IPS DF 4.7 (cell line): ENCODE results near the gene IQCE.
"Not testable (repeated sequence)": the region's sequence is repeated elsewhere in the genome, so short reads cannot be mapped to it uniquely, and the experiment has no call there.

Experiments used
- DNase-seq: peaks from one replicate; pipeline ENCODE4 v3.0.0-alpha.2; 2013; ENCODE audit warnings: low spot score; ENCODE audit errors: extremely low read depth

Gene IQCE

DNA sequence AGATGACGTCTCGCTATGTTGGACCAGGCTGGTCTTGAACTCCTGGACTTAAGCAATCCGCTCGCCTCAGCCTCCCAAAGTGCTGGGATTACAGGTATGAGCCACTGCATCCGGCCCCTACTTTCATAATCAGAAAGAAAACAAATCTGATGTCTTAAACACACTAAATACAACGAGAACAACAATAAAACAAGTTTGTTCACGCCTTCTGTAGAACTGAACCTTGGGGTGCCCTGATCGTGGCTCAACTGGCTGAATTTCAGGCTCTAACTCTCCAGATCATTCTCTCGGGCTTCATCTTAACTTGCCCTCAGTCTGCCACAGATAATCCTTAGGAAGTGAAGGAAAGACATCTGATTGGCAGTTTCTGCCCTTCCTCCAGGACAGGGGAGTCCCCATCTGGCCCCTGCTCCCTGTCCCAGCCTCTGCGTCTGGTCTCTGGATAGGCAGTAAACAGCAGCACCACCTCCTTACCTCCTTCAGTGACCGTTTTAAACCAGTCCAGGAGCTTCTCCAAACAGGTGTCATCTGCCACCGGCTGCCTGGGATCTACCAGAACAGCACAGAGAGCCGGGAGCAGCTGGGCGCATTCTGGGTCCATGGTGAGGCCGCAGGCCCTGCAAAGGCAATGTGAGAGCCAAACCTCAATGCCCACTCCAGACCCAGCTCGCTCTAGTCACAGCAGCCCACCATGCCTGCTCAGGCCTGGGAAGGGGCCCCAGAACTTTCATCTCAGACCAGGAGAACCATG lies 4.8 kb upstream of the IQCE start:
- DNase-seq, result no peak

- DNase-seq, result no peak
Observed at GRCh38 chr7:2554661-2555111, 4.1 kb upstream of the IQCE start.

DNA sequence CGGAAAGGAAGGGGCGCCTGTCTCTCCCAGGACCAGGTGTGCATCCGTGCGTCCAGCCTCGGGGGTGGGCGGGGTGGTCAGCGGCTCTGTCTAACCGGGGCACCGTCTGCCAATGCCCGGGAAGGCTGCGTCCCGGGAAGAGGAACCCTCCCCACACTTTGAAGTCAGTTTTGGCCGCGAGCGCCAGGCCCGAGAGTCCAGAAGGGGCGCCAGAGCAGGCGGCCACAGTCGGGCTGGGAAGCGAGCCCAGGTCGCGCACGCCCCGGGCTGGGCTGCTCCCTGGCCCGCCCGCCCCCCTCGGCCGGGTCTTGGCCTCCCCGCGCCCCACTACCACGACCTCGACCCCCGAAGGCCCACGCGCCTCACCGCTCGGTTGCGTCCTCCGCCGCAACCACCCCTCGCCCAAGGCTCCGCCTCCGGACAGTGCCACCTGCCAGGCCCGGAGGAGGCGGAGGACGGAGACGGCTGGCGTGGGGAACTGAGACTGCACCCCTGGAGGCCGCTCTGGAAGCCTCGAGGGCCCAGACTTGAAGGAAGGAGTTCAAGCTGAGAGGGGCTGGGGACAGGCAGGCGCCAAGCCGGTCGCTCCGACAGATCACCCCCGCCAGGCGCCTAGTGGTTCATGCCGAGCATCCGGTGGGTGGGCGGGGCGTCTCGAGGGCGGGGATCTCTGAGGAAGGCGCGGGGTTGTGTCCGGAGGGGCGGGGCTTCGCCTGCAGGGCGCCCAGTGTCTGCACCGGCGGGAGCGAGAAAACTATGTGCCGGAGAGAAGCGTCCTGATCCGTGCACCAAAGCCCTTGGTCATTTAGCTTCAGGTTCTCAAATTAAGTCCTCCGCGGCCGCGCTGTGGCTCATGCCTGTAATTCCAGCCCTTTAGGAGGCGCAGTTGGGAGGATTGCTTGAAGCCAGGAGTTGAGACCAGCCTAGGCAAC lies 3.4 kb upstream of the IQCE start, which contains the start of gene BRAT1:
BRAT1 (minus strand) TSS at position 404 of the 932 bp plus-strand sequence. CDS start 1,093 bp downstream, outside the sequence.
- DNase-seq, result peak; percentile 85

DNA sequence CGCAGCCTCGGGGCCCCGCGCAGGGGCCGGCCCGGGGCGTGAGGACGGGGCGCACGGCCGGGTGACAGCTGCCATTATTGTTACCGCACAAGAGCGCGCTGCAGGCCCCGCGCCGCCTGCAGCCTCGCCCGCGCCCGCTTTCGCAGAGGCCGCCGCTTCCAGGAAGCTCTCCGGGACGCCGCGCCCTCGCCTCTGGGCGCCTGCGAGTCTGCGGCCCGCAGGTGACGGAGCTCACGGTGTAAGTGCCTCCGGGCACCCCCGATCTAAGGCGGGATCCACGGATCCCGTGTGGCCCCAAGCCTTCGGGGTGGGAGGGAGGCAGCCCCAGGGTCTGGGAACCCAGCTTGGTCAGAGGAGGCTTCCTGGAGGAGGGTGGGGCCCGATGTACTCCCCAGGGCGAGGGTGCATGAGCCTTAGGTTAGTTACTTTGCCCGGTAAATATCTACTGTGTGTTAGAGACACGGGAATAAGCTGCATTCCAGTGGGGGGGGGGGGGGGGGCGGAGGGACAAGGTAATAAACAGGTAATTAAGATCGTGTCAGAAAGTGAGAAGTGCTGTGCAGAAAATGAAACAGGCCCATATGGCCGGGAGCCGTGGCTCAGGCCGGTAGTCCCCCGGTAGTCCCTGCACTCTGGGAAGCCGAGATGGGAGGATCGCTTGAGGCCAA lies 638 bp downstream of the IQCE start:
- no peak for DNase-seq

DNA sequence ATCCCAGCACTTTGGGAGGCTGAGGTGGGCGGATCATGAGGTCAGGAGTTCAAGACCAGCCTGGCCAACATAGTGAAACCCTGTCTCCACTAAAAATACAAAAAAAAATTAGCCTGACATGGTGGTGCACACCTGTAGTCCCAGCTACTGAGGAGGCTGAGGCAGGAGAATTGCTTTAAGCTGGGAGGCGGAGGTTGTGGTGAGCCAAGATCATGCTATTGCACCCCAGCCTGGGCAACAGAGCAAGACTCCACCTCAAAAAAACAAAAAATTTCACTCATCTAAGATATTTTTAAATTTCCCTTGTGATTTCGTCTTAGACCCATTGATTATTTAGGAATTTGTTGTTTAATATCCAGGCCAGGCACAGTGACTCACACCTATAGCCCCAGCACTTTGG lies 5.2 kb downstream of the IQCE start:
- not testable (repeated sequence) for DNase-seq

DNA sequence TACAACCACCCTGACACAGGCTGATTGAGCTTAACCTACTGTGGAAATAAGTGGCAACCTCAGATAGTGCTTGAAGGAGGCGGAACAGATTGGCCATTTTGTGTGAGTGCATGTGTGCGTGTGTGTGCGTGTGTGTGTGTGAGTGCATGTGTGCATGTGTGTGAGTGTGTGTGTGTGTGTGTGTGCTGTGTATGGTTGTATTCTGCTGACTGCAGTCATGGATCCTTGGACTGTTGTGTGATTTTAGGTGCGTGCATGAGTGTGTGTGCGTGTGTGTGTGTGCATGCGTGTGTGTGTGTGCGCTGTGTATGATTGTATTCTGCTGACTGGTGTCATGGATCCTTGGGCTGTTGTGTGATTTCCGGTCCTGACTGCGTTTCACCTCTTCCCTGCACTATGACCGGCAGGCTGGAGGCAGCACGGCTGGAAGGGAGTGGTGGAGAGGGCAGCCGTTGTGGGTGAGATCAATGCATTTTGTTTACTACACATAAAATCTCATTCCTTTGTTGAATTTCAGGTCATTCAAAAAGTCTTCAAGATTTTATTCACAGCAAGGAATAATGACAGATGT lies 6.3 kb downstream of the IQCE start:
- no peak for DNase-seq

- DNase-seq, result no peak
Observed at GRCh38 chr7:2566348-2566889, 7.6 kb downstream of the IQCE start.

DNA sequence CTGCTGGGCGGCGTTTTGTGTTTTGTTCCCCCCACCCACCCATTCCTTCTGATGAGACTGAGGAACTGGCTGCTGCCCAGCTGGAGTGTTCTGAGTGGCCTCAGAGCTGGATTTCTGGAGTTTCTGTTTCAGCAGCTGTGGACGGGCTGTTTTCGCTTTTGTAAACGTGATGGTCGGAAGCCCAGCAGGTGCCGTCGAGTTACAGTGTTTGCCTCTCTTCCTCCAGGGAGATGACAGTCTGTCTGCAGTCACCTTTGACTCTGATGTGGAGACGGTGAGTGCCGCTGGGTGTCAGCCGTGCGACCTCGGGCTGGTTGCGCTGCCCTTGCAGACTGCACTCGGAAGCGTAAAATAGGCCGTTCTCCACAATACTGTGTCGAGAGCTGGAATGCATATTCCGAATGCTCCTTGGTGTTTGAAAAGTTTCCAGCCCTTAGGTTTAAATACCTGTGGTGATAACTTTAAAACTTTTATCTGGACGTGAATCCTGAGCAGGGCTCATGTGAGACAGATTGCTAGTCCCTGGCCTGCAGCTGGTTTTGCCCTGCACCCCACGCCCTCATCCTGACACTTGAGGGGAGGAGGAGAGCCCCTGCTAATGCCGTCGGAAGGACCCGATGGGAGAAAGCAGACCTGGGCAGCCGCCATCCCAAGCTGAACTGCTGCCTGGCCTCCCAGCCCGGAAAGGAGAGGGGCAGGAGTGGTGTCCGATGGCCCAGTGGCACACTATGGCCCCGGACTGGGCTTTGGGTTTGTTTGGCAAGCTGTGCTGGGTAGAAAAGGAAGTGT lies 8.3 kb downstream of the IQCE start:
- no peak for DNase-seq

- DNase-seq, result peak; percentile 41
Observed at GRCh38 chr7:2567679-2568278, 9.0 kb downstream of the IQCE start.

- no peak for DNase-seq
Observed at GRCh38 chr7:2568521-2569223, 9.9 kb downstream of the IQCE start.

DNA sequence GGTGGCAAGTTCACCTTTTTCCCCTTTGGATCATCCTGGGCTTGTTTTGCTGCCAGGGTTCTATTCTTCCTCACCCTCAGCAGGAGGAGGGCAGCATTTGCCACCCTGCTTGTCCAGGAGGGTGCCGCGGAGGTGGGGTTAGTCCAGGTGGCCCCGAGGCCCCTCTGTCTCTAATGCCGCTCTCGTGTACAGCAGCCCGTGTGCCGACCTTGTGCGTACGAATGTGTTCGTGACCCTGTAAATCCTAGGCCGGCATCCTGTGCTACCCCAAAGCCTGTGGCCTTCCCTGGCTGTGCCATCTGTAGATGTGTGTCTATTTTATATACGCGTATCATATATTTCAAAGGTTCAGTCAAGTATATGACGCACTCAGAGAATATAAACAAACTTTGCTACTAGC lies 10.6 kb downstream of the IQCE start:
- DNase-seq, result no peak

DNA sequence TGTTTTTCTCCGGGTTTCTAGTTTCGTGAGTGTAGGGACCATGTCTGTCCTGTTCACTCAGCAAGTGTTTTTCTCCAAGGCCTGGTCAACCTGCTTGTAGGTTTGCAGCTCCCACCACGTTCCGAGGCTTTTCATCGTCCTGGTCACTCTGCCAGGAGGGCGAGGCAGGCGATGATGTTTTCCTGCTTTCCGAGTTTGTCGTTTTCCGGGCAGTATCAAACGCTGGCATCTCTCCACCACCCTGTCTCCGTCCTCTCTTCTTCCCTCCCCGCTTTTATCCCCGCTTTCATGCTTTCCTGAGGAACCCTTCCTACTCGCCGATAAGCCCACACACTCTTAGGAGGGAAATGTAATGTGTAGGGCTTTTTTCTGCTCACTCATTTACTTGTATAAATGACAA lies 11.2 kb downstream of the IQCE start:
- no peak for DNase-seq

DNA sequence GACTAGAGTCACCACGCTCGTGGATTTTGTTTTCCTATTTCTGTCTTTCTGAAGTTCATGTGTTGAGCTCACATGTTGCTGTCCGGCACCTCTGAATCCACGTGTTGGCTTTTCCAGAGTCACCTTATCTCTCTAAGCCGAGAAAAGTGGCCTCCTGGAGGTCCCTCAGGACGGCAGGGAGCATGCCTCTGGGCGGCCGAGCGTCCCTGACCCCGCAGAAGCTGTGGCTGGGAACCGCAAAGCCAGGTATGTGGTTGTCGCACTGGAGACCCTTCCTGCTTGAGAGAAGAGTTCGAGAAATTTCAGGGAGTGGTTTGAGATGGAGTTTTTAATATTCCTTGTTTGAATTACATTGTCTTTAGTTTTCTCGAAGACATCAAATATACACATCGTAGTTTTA lies 12.6 kb downstream of the IQCE start:
- no peak for DNase-seq

GRCh38 chr7:2572101-2572842 lies 13.5 kb downstream of the IQCE start:
- DNase-seq, result no peak

DNA sequence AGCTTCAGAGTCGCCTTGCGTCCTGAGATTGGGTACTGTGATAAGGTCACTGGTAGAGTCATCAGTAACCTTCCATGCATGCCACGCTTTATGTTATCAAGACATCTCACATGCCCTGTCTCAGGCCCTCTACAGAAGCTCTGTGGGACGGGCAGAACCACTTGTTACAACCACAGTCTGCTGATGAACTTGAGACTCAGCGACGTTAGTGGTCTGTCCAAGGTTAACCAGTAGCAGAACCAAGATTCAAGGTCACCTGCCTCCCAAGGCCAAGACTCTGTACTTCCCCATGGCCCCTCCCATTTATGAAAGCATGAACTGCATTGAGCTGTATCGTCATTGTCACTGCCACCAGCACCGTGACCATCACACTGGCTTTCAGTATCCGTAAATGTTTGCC lies 15.0 kb downstream of the IQCE start:
- no peak for DNase-seq

- DNase-seq, result no peak
Observed at GRCh38 chr7:2575046-2575732, 16.4 kb downstream of the IQCE start.

DNA sequence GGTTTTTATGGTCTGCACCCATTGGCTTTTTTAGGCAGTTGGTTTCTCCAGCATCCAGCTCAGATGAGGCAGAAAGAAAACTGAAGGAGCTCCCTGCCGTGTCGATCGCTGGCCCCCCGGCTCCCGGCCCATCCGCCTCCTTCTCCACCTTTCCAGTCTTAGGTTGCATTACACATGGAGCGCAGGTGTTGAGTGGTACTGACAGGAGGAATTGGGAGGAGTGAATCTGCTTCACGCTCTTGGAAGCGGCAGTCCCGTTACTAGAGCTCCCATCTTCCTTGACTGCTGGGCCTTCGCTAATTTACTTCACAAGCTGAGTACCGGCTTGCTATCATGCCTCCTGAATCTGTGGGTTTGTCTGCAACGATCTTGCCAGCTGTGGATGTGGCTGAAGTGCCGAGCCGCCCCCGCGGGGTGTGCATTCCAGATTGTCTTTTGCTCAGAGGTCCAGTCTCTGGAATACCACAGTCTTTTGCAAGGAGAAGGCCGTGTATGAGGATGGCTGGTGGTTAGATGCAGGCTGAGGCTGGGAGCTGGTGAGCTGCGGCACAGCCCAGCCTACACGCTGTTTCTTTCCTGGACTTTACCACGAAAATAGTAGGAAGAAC lies 17.1 kb downstream of the IQCE start:
- no peak for DNase-seq
